GM21423 (cell line): ENCODE measurements around the gene STAT6.

Experiments
- ATAC-seq: cut with Tn5 transposase; IDR thresholded peaks from one replicate; pipeline ENCODE4 v1.9.1; 2021; ENCODE audit warnings: mild to moderate bottlenecking, moderate library complexity; ENCODE audit not compliant: unreplicated experiment

STAT6 gene

DNA sequence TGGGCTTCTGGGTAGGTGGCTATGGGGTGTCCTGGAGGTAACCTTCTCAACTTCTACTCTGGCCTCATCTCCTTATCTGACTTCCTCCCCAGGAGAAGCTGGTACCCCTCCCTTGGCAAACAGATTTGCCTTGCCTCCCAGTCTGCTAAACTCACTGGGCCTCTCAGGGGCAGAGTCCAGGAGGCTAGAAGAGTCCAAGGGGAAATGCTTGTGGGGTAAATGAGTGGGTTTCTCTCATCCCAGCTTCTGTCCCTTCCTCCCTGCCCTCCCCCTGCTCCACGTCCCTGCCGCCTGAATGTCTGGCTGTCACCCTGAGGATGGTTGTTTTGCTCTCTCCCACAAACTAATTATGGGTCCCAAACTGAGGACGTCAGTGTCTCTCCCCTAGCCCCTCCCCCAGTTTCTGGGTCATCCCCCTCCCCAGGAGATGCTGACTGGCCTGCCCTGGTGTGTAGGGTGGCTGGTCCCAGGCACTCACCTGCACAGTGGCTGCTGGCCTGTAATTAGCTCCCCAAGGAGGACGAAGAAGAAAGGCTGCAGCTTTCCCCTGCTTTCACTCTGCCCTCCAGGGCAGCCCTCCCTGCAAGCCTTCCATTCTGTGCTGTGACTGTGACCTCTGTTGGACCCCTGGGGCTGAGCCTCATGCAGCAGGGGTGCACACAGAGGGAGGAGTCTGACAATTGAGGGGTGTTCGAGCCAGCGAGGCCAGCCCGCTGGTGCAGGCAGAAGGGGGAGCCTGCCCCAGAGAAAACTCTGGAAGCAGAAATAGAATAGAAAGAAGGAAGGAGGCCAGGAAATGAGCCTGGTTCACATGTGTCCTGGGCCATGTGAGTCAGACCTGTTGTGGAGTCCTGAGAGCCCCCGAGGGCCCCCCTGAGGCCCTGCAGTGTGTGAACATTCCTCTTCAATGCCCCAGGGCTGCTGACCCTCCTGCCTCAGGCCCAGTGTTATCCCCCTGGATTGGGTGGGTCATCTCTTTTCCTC is 36.1 kb upstream of the STAT6 start, which contains the start of gene LRP1-AS:
Gene LRP1-AS (minus strand): TSS at position 659 of the 984 bp plus-strand sequence.
- no peak for ATAC-seq

DNA sequence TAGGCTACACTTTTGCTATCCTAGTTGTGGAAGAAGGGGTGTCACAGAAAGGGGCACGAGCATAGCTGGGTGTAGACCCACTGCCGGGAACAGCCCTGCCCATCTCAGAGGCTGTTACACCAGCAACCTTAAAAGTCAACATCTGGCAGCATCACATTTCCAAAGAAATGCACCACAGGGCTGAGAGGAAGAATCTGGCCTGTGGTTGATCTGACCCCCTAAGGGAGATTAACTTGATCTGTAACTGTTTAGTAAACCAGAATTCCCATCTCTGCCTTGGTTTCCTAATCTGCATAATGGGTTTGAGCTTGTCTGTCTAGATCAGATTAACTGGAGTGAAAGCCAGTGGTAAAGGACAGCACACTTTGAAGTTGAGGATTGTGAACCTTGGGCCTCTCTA is 34.9 kb upstream of the STAT6 start:
- no peak for ATAC-seq

DNA sequence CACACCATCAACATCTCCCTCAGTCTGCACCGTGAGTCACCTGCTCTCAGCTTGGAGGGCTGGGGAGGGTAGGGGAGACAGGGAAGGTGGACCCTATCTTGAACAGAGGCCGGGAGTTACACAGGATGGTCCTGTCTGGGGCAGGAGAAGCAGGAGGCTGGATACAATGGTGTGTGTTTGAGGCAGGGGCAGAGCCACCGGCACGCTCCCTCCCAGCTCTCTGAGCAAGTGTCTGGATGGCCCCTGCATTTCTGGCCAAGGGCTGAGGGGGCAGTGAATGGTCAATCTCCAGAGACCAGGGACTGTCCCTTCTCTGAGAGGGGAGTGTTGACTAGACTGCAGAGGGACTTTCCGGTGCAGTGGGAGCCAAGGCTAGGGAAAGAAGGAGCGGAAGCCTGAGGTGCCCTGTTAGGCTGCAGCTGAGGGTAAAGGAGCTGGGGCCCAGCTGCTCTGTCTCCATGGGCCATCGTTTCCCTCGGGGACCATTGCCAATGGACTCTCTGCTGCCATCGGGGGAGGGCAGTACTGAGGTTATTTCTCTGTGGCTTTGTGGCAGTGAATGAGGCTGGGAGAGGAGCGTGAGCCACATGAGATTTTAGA is 34.4 kb upstream of the STAT6 start:
- no peak for ATAC-seq

DNA sequence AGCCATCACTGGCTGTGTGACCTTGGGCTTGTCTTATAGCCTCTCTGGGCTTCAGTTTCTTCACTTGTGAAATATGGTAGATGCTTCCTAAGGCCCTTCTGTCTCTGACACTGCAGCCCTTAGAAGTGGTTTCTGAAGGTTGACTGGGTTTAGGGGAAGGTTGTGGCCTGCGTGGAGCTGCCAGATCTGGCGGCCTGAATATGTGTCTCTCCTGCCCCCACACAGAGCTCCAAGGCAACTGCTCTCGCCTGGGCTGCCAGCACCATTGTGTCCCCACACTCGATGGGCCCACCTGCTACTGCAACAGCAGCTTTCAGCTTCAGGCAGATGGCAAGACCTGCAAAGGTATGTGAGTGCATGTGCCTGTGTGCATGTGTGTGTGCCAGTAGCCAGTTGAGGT is 32.3 kb upstream of the STAT6 start:
- no peak for ATAC-seq

DNA sequence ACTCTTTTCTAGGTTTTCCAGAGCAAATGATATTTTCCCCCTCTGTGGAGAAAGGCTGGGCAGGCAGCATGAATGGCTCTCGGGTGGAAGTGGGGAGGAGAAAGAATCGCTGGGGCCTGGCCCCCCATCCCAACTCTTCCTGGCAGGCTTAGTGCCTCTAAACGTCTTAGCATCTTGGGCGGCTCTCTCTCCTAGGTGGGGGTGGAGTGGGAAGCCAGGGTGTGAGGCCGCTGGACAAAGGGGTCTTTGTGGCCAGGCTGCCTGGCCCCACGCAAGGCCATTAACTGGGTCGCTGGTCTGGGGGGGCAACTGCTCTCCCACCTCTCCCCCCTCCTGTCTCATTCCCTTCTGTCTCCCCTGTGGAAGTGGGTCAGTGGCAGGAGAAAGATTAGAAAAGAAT is 31.6 kb upstream of the STAT6 start:
- ATAC-seq: no peak

DNA sequence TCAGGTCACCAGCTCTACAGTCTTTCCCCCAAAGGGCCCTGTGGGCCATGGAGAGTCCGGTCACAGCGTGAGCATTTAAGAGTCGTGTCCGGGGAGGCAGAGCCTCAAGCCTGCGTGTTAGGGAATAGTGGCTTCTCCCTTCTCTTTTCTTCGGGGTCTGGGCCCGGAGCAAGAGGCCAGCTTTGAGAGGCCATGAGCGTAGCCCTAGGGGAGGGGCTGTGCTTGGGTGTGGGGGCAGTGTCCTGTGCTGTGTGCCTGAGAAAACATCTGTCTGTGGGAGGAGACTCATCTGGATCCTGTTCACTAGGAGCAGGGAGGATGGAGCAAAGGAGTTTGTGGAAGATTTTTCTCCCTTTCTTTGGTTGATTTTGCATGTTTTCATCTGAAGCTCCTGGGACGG is 31.0 kb upstream of the STAT6 start:
- no peak for ATAC-seq

DNA sequence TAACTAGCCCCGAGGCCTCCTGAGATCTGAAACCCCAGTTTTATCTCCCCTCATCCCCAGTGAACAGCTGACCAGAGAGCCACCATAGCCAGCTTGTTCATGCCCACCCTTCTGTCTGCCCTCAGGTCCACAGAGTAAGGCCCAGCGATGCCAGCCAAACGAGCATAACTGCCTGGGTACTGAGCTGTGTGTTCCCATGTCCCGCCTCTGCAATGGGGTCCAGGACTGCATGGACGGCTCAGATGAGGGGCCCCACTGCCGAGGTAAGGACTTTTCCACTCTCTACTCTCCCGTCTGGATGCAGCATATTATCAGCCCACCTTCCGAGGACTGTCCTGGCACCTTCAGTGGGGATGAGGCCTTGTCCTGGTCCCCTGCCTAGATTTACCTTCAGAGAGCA is 30.1 kb upstream of the STAT6 start:
- no peak for ATAC-seq

DNA sequence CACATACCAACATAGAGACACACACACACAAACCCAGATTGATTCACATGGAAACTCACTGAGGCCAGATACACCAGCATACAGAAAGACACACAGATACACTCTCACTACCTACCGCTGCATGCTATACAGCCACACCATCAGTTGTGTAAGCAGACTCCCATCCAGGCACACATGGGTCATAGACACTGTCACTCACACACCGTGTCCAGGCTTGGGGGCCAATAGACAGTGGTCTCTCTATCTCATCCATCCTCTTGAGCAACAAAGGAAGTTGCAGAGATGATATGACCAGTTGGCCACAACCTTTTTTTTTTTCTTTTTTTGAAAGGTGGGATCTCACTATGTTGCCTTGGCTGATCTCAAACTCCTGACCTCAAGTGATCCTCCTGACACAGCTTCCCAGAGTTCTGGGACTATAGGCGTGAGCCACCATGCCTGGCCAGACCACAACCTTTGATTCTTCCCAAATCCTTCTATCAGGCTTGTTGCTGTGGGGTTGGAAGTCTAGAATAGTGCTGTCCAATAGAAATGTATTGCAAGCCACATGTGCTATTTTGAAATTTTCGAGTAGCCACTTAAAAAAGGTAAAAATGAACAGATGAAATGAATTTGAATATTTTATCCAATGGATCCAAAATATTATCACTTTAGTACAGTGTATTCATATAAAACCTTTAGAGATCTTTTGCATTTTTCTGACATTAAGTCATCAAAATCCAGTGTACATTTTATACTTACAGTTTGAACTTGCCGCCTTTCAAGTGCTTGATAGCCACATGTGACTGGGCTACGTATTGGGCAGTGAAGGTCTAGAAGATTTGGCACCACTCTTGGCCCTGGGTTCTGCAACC is 28.9 kb upstream of the STAT6 start:
- no peak for ATAC-seq

DNA sequence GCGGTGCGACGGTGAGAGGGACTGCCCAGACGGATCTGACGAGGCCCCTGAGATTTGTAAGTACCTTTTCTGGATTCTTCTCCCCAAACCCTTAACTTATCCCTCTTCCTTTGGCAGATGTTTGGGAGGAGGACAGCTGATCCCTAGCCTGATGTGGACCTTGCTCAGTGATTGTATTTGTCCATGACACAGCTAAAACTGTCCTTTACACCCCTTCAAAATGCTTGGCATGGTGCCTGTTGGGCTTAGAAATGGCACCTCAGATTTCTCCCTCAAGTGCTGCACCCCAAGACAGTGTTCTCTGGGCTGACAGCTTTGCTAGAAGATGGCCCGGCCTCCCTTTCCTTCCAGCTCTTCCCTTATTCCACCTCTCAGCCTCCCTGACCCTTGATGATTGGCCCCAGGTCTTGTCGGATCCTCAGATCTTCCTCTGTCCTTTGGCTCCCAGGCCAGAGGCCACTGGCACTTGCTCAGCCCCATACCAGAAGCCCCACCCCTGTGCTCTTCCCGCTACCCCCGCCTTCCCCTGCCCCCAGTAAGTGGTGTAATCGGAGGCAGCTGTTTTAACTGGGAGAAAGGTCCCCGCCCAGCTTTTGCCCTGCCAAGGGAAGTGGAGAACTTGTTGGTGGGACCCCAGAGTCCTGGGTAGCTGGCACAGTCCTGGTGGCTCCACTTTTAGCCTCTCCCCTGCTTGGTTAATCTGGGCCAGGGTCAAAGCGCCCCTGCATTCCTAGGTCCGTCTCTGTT is 27.5 kb upstream of the STAT6 start:
- ATAC-seq: no peak

DNA sequence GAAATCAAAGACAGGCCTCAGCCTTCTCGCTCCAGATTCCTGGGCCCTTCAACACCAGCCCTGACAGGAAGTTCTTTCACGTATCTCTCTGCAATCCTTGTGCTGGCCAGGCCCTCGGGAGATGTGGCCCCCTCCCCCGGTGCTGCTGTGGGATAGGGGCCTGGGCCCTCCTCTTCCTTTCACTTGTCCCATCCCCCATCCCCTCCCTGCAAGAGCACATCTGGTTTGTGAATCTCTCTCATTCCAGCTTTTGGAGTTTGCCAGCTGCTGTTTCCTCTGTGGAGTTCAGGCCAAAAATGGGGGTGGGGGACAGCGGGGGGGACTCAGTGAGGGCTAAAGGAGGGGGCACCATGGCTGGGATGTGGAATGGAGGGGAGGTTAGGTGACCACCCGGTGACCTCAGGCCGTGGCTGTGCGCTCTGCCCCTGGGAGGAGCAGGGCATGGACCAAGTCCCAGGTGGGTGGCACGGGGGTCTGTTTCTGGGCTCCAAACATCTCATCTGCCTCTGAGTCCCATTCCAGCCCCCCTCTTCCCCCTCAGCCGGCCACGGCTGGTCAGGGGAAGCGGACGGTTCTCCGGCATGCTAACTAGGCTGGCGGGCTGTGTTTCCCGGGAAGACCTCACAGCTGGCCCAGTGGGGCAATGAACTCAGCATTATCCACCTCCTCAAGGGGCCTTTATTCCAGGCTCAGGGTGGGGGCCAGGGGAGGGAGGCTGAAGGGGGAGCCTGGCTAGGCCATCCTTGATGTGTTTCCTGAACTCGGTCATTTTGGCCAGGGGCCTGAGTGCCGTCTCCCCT is 24.6 kb upstream of the STAT6 start:
- no peak for ATAC-seq

DNA sequence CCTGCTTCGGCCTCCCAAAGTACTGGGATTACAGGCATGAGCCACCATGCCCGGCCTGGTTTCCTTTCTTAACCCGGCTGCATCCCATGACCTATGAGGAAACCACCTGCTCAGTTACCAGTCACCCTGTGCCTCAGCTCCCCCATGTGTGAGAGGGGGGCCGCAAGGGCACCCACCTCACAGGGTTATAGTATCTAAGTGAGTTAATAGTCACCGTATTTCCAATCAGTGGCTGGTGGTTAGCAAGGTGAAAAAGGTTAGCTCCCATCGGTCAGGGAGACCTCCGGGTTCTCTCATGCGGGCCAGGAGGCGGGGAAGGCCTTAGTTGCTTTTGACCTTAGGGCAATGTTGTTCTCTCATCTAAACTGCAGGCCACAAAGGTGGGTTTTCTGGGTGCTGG is 23.8 kb upstream of the STAT6 start:
- no peak for ATAC-seq

DNA sequence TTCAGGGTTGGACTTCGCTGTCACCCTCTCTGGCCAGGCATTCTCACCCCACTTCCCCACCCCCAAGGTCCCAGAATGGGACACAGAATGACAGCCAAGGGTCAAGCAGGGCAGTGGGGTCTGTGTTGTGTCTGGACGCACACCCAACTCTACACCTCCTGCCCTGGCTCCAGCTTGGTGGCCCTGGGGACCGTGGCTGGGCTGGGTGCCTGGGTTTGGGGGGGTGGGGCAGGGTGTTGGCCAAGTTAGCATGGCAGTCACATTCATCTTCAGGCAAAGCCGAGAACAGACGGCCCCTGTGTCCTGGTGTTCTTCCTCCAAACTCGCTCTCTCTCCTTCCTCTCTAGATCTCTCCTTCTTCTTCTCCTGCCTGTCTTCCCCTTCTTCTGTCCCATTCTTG is 22.8 kb upstream of the STAT6 start:
- ATAC-seq: no peak

DNA sequence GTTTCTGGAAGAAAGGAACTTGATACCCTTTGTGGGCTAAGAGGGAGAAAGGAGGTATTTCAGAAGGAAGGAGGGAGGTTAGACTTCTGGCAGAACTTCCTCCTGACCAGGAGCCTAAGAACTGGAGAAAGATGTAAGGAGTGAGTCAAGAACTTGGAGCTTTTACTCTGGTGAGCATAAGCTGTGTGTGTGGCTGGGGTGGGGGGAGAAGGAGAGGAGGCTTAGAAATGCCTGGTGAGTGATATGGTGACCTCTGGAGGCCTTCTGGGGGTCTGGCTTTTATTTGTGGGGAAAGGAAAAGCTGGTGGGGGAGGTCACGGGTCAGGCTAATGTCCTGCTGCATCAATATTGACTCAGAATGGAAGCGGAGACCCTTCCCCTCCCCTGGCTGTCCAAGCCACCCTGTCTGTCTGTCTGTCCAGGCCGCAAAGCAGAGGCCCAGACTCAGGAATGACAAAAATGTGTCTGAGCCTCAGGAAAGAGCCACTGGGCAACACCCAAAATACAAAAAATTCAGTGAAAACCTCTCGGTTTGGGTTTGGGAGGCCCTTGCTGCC is 21.9 kb upstream of the STAT6 start:
- ATAC-seq: no peak

DNA sequence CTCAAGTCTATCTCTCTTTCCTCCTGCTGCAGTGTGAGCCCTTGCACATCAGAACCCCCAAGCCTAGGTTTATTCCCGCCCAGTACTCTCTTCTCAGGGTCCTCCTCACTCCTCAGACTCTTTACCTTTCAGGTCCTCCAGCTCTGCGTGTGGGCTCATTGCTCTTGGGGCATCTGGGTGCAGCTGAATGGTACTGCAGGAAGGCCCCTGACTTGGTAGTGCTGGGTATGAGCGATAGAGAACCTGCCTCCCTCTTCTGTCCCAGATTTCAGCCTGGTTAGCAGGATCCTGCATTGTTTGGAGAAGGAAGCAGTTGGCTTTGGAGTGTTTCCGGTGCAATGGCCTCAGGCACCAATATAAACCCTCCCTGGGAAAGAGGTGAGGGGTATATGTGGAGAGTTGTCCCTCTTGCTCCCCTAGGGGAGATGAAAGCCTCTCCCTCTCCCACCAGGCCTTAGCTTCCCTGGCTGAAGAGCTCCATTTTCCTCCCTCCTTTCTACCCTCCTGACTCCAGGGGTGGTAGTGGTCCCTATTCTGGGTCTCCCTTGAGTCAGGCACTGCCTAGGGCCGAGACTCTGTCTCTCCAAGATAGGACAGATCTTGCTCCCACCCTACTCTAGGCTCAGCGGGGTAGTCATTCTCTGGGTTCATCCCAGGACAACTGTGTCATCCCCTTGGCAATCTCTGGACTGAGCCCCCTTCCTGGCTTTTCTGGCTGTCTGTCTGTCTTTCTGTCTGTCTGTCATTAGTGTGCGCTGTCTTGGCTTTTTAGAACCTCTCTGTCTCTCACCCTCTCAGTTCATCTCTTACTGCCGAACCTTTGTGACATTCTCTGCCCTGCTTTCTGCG is 21.0 kb upstream of the STAT6 start:
- no peak for ATAC-seq

DNA sequence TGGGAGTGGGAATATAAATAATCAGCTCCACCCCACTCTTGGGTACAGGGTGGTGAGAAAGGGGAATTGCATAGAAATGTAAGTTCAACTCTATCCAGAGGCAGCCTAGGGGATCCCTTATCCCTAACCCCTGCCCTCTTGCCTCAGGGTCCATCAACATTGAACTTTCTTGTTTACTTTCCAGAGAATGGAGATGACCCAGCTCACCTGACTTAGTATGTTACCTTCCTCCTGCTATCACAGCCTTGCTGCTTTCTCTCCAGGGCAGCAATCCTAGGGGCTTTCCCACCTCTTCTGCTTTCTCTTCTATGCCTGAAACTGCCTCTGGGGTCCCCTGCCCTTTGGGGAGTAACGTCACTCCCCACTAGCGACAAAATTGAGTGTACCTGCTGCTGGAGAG is 19.8 kb upstream of the STAT6 start:
- no peak for ATAC-seq

DNA sequence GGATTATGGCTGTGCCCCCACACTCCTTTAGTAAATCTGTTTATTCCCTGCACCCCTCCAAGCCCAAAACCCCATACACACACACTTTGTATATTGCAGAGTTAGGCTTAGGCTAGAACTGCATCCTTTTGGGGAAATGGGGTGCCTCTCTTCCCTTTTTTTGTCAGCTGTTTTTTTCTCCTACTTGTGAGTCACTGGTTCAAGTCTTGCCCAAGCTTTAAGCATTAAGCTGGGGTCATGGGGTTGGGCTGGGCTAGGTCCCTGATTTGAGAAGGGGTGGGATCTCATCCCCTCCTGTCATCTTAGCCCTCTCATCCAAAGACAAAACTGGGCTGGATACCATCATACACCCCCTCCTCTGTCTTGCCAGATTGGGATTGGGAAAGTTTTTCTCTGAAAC is 18.7 kb upstream of the STAT6 start:
- no peak for ATAC-seq

DNA sequence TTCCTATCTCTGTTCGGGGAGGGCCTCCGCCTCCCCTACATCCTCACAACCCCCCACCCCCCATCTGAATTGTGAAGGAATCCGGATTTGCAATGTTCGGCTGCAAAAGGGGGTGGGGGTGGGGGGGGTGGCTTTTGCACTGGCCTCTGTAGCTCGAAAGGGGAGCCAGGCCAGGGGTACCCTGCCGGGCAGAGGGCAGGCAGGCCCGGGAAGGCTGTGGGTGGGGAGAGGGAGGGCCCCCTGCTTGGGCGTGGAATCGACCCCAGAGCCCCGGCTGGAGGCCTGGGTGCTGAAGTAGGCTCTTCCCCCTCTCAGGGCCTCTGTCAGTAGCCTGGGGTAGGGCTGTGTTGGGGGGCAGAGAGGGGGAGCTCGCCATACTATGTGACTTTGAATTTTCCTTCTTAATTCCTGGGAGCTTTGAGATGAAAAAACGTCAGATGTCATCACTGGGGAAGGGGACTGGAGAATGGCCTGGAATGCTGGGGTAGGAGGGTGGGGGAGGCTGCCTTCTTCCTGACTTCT is 18.2 kb upstream of the STAT6 start:
- ATAC-seq: no peak

DNA sequence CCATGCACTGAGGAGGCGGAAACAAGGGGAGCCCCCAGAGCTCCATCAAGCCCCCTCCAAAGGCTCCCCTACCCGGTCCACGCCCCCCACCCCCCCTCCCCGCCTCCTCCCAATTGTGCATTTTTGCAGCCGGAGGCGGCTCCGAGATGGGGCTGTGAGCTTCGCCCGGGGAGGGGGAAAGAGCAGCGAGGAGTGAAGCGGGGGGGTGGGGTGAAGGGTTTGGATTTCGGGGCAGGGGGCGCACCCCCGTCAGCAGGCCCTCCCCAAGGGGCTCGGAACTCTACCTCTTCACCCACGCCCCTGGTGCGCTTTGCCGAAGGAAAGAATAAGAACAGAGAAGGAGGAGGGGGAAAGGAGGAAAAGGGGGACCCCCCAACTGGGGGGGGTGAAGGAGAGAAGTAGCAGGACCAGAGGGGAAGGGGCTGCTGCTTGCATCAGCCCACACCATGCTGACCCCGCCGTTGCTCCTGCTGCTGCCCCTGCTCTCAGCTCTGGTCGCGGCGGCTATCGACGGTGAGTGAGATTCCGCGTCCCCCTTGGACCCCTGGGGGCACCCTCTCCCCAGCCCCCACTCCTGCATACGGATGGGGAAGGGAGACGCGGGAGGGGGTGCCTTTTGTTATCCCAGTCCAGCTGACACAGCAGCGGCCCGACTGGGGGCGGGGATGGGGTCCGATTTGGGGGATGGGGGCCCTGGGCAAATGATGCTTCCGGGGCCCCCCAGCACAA is 17.5 kb upstream of the STAT6 start:
- no peak for ATAC-seq
